Dermis microvascular lymphatic vessel endothelial cell (primary cell): ENCODE results near the gene NPR2. TPM values are rescaled to one million over a fixed set of nuclear protein-coding genes. Genes with fewer than 3 reads are reported as not detected.
A peak's percentile ranks its signal among the peaks of the same experiment; 100 is the strongest.

Experiments
- DNase-seq, 2 donors: peaks; one replicate each; pipeline versions ENCODE4 v3.0.0 to v3.0.0-alpha.2; 2010; ENCODE audit warnings: low read depth in 2 of 2
- total RNA-seq: library from RNA; depleted of rRNA; stranded (reverse); fragments of >200 nt; gene quantifications from 2 replicates; pipeline ENCODE4 v1.2.1, GENCODE V29; 2014

Gene NPR2
- total RNA-seq, 1 donor from 2014 or later = 1.5 TPM

DNA sequence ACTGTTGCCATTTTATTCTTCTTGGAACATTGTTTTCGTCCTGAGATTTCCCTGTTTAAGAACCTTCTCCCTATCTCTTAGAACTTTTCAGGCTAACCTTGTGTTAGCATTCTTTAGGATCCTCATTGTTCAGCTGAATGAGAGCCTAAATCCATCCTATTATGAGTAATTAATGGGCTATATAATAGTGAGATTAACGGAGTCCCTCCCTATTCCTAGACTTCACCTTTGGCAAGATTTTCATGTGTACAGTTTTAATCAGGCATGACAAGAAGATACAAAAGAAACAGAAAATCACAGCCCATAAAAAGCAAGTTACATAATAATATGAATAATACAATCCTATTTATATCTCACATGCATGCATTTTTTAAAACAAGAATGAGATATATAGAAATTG, 28.2 kb upstream of the NPR2 start:
- DNase-seq = no peak

DNA sequence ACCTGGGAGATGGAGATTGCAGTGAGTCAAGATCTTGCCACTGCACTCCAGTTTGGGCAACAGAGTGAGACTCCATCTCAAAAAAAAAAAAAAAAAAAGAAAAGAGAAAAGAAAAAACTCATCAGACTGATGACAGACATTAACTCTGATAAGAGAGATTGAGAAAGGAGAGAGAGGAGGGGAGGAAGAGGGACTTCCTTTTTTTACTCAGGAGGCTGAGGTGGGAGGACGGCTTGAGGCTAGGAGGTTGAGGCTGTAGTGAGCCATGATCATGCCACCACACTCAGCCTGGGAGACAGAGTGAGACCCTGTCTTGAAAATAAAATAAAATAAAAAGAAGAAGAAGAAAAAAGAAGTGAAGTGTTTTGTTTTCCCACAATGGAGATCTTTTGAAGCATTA, 27.6 kb upstream of the NPR2 start:
- no peak for DNase-seq

DNA sequence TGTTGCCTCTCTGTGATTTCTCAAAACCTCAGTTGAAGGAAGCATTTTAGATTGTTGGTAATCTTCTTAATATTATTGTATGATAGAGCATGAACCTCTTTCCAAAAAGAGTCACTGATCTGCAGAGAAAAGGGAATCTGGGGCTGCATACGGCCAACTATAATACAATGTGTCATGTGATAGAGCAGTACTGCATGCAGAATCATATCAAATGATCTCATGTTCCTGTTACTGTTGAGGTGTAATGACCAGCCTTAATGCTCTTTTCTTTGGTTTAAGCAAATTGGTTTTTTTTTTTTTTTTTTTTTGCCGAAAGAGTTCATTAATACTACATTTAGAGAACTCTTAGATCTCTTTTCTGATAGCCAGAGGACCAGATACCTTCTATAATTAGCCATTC, 24.4 kb upstream of the NPR2 start:
- DNase-seq = no peak

DNA sequence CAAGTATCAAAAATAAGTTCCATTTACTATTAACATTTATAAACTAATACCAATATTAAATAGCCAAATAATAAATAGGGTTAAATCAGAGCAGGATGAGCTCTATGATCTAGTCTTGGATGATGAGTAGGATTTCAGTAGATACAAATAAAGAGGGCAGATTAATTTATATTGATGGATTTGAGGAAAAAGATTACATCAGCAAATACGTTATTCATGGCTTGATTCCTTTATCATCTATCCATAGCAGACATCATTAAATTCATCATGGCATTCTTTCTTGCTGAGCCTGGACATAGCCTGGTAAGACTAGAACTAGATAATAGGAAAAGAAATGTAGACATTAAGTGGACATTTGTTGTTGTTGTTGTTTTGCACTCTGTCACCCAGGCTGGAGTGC, 23.9 kb upstream of the NPR2 start:
- no peak for DNase-seq

DNA sequence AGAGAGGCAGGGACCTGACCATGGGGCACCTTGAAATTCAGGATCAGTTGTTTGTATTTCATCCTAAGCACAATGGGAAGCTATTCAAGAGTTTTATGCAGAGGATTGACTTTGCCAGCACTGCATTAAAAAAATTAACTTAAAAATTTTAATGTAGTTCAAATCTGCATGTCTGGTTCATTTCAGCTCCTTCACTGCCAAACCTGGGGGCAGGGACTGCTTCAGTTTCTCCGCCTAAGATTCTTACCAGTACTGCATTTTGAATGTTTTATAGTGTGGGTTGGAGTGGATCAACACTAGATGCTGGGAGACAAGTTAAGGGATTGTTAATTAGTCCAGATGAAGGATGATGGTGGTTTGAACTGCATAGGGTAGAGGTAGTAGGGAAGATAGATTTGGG, 21.6 kb upstream of the NPR2 start:
- DNase-seq = no peak

DNA sequence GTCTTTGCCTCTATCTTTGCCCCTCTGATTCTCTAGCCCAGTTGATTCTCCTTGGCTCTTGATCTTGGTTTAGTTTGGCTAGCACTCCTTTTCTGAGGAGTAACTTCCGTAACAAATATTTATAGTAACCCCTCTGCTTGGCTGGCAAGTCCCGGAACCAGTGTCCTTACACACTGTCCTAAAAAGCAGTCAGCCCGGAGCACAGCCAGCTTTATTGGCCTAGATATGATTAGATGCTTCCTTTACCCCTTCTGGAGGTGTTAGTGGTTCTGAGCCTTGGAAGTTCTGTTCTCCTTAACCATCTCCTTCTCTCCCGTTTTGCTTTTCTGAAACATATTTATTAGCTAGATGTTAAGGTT, 20.3 kb upstream of the NPR2 start:
- DNase-seq = no peak

DNA sequence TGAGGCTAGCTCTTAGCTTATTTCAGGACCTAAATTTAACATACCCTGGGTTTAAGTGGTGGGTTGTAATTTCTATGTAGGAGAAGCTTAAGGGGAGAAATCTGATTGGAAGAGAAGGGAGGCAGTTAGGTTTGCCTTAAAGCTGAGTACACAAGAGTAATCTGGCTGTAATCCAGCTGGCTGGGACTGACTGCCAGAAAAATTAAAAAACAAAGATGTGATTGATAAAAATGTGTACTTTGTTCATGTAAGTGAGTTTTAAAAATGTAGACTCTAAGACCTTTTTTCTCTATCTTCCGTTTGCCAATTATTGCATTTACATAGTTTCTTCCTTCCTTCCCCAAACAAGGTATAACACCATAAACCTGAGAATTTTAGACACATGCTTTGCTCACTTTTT, 19.9 kb upstream of the NPR2 start:
- DNase-seq = peak in 1 of 2 donors; percentile 86

DNA sequence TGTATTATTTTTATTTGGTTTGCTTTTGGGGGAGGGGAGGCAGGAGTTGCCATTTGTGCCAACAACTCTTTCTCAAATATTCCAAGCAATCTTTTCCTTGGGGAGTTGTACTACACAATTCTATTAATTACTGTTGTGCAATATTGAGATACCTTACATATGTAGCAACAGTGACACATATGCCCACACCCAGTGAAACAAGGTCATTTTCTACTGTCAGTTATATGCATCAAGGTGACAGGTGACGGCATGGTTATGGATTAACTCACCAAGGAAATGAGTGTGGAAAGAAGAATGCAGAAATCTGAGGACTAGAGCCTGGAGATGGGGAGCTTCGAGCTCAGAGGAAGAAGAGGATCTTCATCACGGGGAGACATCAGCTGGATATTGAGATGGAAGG, 19.4 kb upstream of the NPR2 start:
- no peak for DNase-seq

DNA sequence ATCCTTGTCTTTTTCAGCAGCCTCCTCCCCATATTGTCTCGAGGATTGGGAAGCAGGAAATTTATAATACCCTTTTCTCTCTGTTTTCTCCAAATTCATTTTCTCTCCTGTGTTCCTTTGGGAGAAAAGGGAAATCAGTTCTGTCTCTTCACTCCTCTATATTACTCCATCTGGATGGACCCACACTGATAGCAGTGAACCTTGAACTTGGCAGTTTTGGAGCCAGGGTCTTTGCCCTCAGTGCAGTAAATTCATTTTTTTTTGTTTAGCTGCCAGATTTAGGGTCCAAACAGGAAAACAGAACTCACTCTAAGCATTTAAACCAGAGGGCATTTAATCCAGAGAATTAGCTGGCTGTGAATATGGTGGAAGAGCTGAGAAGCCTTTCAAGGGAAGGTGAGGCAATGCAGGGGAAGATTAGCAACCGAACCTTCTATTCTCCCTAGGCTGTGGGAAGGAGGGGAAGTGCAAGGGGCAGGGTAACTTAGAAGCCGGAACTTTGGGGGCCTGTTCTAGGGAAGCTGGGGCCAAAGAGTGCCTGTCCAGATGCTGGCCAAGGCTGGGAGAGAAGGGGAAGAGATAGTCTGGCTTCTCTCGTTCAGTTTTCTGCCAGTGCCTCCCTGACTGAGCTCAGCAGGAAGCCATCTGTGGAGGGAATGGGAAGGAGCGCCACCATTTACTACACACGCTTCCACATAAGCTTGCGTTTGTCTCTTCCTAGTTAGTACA, 16.3 kb upstream of the NPR2 start:
- peak in 1 of 2 donors; percentile 56 for DNase-seq

DNA sequence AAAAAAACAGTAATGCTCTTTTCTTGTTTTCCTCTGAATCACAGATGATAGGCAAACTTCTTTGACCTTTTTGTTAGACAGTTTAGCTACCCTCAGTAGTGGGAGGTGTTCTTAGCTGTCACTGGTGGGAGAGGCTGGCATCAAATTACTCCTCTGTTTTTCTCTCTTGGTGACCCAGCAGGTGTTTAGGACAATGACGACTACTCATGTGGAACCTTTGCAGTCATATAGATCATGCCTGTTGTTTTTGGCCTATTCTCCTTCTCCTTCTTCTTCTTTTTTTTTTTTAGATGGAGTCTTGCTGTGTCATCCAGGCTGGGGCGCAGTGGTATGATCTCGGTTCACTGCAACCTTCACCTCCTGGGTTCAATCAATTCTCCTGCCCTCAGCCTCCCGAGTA, 15.4 kb upstream of the NPR2 start:
- no peak for DNase-seq

DNA sequence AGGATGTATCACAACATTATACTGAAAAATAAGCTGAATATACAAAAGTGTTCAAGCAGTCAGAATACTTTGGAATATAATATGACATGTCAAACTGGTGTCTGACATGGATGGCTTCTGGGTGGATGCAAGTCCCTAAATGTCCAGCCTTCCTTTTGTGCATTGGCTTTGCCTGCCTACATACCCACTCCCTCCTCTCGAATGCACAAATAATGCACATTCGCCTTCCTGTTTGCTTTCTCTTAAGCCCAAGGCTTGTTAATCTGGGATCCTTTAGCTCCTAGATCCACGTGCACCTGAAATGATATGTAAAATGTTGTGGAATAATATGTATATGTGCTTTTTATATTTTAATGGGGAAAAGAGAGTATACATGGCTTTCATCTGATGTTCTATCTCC, 12.9 kb upstream of the NPR2 start:
- DNase-seq = no peak

DNA sequence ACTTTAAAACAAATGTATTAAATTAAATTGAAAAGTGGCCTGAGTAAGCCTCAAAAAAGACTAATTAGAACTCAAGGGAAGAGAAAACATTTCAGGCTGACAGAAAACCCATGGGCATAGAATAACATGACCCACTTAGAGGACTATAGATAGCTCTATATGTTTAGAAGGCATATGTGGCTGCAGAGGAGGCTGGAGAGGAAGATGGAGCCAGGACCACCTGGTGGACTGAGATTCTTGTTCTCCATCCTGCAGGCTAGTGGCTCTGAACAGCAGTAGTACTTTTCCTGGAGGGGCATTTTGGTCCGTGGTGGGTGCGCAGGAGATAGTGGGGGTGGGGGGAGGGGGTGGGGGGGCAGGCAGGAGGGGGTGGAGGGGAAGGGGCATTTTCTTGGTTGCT, 10.3 kb upstream of the NPR2 start:
- no peak for DNase-seq

DNA sequence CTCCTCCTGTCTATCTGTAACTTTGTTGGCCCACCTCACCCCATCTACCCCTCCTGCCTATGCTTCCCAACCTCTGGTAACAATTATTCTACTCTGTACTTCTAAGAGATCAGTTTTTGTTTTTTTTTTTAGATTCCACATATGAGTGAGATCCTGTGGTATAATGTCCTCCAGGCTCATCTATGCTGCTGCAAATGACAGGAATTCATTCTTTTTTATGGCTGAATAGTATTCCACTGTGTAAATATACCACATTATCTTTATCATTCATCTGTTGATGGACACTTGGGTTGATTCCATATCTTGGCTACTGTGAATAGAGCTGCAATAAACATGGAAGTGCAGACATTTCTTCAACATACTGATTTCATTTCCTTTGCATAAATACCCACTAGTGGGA, 8.0 kb upstream of the NPR2 start:
- DNase-seq = no peak

DNA sequence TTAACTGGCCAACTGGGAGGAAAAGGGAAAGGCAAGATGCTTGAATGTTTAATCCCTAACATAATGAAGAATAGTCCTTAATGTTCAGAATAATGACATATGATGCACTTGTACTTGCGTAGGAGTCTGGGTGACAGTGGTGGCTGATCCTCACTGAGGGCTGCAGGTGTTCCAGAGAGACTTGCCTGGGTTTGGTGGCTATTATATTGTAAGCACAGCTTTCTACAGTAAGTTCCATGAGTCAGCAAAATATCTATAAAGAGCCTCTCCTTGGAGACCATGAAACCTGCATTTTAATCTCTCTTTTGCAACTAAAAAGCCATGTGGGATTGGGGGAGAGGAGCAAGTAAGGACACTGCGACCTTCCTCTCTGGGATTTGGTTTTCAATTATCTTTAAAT, 1.9 kb upstream of the NPR2 start:
- no peak for DNase-seq

DNA sequence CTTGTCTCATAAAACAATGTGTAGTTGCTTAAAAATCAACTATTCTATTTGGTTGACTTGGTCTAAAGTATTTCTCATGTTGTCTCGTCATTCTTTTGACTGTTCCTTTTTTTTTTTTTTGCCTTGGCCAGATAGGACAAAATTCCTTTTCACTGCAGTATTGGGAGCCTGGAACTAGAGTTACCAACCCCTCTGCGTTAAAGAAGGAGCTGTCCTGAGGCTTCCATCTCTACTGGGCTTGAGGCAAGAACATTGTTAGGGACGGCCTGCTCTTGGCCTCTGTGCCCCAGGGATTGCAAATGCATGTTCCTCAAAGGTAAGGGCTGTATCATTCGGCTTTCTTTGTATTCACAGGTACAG, 1.4 kb upstream of the NPR2 start:
- no peak for DNase-seq

DNA sequence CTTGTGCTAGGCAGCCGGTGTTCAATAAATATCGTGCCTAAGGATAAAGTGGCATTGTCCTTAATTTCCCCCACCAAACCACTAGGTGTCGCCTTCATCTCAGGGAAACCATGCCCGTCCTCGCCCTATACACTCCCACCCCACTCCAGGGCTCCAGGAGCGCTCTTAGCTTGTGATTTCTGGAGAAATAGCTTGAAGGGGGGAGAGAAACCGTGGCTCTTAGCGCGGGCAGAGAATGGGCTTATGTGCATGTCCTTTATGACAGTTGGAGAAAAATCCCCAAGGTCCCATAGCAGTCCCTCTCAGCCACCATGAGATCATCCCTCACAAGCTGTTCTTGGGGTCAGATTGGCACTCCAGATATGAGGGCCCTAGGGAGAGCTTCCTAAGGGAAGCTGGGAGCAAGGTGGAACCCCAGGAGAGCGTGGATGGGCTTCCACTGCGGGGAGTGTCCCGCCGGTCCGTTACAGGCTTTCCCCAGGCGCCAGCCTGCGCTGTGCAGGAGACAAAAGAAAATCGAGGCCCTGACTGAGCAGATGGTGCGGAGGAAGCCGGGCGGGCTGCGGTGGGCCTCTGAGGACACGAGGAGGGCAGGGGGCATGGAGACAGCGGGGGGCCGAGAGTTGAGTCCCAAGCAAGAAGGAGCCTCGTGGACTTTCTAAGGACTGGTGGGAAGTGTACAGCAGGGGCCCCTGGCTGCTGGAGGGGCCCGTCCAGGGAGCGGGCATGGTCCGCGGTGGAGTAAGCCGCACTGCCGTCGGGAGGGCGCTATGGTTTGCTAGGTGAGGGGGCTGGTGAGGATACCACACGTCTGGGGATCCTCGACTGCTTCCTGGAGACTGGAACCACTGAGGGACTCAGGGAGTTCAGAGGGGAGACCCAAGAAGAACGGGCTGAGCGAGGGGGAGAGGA, 750 bp upstream of the NPR2 start:
- peak; percentile 66 to 85 for DNase-seq

DNA sequence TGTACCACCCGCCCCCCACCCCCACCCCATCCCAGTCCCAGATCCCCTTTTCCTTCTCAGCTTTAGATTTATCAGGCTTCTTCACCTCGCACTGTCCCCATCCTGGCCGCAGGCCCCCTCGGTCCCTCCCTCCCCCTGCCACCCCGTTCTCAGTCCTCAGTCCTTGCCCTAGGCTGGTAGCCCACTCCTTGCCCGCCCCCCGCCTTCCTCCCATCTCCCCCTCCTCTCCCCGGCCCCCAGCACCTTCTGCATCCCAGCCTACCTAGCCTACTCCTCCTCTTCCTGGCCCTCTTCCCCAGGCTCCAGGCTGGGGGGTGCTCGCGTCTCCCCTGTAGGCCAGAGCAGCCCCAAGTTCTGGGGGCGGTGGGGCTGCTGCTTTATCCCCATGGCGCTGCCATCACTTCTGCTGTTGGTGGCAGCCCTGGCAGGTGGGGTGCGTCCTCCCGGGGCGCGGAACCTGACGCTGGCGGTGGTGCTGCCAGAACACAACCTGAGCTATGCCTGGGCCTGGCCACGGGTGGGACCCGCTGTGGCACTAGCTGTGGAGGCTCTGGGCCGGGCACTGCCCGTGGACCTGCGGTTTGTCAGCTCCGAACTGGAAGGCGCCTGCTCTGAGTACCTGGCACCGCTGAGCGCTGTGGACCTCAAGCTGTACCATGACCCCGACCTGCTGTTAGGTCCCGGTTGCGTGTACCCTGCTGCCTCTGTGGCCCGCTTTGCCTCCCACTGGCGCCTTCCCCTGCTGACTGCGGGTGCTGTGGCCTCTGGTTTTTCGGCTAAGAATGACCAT, 828 bp downstream of the NPR2 start:
- no peak for DNase-seq

DNA sequence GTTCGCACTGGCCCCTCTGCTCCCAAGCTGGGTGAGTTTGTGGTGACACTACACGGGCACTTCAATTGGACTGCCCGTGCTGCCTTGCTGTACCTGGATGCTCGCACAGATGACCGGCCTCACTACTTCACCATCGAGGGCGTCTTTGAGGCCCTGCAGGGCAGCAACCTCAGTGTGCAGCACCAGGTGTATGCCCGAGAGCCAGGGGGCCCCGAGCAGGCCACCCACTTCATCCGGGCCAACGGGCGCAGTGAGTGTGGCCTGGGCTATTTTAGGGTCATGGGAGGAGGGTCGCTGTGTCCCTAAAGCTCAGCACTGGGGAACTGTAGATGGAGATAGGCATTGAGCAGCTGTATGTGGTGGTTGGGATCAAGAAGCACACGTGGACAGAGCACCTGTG, 1.4 kb downstream of the NPR2 start:
- DNase-seq = no peak

DNA sequence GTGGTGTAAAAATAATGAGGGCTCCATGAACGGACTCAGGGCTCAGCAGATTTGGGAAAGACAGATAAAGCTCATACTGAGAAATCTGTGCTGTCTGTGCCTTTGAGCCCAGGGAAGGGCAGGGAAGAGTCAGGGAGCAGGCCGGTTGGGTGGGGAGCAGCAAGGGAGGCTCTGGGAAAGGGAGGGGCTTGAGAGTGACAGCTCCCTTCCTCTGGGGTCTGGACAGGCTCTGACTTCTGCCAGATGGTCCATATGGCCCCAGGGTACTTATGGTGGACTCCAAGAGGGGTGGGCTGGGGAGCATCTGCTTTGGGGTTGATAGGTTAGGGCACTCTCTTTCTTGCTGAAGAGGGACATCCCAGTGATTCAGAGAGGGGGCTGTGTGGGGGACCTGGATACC, 2.1 kb downstream of the NPR2 start:
- no peak for DNase-seq

DNA sequence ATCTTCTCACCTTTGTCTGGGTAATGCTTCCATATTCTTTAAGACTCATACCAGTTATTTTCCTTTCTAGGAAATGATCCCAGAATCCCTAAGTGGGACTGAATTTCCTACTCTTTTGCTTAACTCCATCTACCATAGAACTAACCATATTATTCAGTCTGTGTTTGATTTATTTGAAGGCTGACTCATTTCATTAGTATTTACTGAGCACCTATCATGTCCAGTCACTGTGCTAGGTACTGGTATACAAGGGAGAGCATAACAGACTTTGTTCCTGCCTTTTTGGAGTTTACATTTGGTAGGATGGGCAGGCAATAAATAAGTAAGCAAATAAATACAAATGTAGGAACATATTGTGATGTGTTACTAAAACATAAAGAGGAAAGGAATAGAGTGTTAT, 4.3 kb downstream of the NPR2 start:
- no peak for DNase-seq

DNA sequence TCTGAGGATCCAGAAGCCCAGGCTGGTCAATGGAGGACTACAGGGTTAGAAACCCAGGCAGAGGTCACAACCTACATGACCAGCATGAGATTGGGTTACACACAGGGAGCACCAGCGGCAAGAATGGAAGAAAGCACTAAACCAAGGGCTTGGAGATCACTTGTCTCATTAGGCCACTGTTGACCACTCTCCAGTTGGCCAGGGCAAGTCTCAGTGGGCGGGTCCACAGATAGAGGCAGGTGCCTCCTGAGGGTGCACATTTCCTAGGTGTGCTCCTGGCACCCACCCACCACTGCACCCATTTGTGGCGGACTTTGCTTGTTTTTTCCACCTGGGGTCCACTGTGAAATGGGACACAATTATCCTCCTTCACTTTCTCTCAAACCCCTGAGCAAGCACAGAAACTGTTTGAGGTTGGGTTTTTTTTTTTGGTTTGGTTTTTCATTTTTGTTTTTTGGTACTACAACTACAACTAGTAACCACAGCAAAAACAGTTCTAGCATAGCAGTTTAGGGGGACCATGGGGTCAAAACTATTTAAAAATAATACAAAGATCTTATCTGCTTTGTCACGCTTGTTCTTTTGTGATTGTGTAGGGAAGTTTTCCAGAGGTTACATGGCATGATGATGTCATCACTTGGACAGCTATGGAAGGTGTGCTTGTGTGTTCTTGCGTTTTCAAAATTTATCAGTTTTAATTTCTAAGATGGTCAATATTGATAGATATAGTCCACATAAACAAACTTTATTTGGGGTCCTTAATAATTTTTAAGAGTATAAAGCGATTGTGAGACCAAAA, 6.1 kb downstream of the NPR2 start:
- peak in 1 of 2 donors; percentile 36 for DNase-seq
